Thoracic aorta (tissue), 2 donors: ENCODE results near the gene GCHFR. TPM values are rescaled to one million over a fixed set of nuclear protein-coding genes. Genes with fewer than 3 reads are reported as not detected.

Experiments
- ATAC-seq: fragments of 150-250 bp; one replicate; pipeline ENCODE4 v1.8.0; 2017; ENCODE audit warnings: low read depth; ENCODE audit not compliant: insufficient number of reproducible peaks, low FRiP score
- DNase-seq: peaks from one replicate; pipeline ENCODE4 v3.0.0-alpha.2; 2020; ENCODE audit warnings: low spot score
- H3K27ac ChIP-seq, 2 donors: fragments of 200-600 bp; sonication (generic); 1 replicate in 1 of 2; 2 replicates in 1 of 2; pipeline ENCODE4 v1.5.1; 2016; ENCODE audit warnings: mild to moderate bottlenecking in 2 of 2, moderate library complexity in 2 of 2
- H3K27me3 ChIP-seq: fragments of 200-600 bp; sonication (generic); replicated peaks from 2 replicates; pipeline ENCODE4 v1.6.0; 2016; ENCODE audit warnings: mild to moderate bottlenecking; ENCODE audit not compliant: insufficient read depth
- H3K36me3 ChIP-seq: fragments of 200-600 bp; sonication (generic); one replicate; pipeline ENCODE4 v1.5.1; 2016
- H3K4me1 ChIP-seq, 2 donors: fragments of 200-600 bp; sonication (generic); 1 replicate in 1 of 2; 2 replicates in 1 of 2; pipeline versions ENCODE4 v1.5.1 to v1.6.0; 2016; ENCODE audit warnings: low read depth in 2 of 2, mild to moderate bottlenecking in 1 of 2; ENCODE audit not compliant: control insufficient read depth in 1 of 2
- H3K4me3 ChIP-seq: fragments of 200-600 bp; sonication (generic); 2 replicates; pipeline ENCODE4 v1.5.1; 2016; ENCODE audit warnings: mild to moderate bottlenecking
- H3K9me3 ChIP-seq: fragments of 200-600 bp; sonication (generic); 2 replicates; pipeline ENCODE4 v1.5.1; 2016
- total RNA-seq, 2 donors: library from RNA; depleted of rRNA; stranded (reverse); fragments of >200 nt; gene quantifications; one replicate each; pipeline versions ENCODE4 v1.1.0 to v1.2.3, GENCODE V29; 2016
- TF ChIP-seq, protein P1 (sequence below): fragments of 200-600 bp; sonication (generic); IDR thresholded peaks from one replicate; pipeline ENCODE4 v1.5.1; 2019; ENCODE audit warnings: antibody characterized with exemption

The GCHFR gene
- total RNA-seq, 2 donors from 2014 or later = 14.1 to 17.2 TPM

DNA sequence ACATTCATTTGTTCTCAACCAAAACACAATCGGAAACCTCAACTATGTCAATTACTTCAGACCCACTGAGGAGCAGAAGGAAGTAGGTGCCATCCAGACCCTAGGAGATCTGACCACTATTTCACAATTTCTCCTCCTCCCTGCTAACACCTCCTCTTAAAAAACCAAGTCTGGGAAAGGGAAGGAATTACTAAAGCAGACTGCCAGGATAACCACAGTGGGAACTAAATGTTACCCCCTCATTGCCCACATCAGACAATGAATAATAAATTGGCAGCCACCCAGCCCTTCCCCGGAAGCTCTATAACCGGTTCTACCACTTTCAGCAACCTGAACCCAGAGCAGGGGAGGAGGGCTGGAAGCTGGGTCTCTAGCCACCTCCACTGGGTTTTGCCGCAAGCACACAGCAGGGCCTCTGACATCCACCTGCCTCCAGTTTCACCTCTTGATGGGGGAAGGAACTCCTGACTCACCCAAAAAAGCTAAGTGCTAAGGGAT lies 23.5 kb downstream of the GCHFR start:
- Histone ChIP-seq H3K27me3 (no peaks in the 10 kb centered on the region), H3K4me1 (peaks cover 14 to 15% of the 10 kb centered on the region in 2 donors), H3K27ac (no peak overlapping the region), H3K4me3 (no peak overlapping the region), H3K9me3 (no peaks in the 10 kb centered on the region), H3K36me3 (no peaks in the 10 kb centered on the region)
- ATAC-seq (no peak), DNase-seq (no peak)
- TF ChIP-seq, protein P1, sequence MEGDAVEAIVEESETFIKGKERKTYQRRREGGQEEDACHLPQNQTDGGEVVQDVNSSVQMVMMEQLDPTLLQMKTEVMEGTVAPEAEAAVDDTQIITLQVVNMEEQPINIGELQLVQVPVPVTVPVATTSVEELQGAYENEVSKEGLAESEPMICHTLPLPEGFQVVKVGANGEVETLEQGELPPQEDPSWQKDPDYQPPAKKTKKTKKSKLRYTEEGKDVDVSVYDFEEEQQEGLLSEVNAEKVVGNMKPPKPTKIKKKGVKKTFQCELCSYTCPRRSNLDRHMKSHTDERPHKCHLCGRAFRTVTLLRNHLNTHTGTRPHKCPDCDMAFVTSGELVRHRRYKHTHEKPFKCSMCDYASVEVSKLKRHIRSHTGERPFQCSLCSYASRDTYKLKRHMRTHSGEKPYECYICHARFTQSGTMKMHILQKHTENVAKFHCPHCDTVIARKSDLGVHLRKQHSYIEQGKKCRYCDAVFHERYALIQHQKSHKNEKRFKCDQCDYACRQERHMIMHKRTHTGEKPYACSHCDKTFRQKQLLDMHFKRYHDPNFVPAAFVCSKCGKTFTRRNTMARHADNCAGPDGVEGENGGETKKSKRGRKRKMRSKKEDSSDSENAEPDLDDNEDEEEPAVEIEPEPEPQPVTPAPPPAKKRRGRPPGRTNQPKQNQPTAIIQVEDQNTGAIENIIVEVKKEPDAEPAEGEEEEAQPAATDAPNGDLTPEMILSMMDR = no peak

DNA sequence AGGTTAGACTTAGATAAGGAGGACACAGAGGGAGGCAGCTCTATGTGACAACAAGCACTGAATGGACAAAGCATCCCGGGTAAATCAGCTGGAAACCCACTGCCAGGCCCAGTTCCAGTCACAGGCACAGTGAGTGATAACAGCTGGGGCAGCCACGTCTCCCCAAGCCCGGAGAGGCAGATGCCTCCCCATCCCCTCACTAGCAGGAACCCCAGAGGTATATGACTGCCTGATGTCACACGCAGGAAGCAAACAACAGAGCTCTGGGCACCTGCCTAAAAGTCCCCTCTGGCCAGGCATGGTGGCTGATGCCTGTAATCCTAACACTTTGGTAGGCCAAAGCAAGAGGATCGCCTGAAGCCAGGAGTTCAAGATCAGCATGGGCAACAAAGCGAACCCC lies 24.1 kb downstream of the GCHFR start:
- peaks cover 14 to 15% of the 10 kb centered on the region in 2 donors for H3K4me1 ChIP-seq
- no peaks in the 10 kb centered on the region for H3K9me3 ChIP-seq
- no peaks in the 10 kb centered on the region for H3K27me3 ChIP-seq
- TF ChIP-seq, protein P1 = no peak
- H3K36me3 ChIP-seq = no peaks in the 10 kb centered on the region
- ATAC-seq (no peak), DNase-seq (no peak)
- no peak overlapping the region for H3K27ac ChIP-seq
- H3K4me3 ChIP-seq = no peak overlapping the region

DNA sequence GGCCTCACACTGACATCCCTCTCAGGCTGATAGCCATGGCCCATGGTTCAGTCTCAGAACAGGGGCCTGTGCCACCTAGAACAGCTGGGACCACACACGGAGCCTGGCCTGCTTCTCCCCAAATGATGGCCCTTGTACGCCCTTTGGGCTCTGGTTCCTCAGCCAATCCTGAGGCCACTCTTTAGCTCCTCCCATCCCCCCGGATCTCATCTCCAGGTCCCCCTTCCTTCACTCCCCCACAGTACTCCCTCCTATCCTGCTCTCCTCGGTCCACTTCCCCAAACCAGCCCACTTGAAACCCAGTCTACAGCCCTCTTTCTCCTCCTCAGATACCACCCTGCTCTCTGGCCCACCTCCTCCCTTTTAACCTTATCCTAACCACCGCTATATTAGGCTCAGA lies 25.3 kb downstream of the GCHFR start:
- Histone ChIP-seq H3K27me3 (no peaks in the 10 kb centered on the region), H3K4me3 (no peak overlapping the region), H3K27ac (no peak overlapping the region), H3K9me3 (no peaks in the 10 kb centered on the region), H3K36me3 (no peaks in the 10 kb centered on the region), H3K4me1 (peaks cover 14 to 15% of the 10 kb centered on the region in 2 donors)
- TF ChIP-seq, protein P1 = no peak
- ATAC-seq = no peak
- no peak for DNase-seq

DNA sequence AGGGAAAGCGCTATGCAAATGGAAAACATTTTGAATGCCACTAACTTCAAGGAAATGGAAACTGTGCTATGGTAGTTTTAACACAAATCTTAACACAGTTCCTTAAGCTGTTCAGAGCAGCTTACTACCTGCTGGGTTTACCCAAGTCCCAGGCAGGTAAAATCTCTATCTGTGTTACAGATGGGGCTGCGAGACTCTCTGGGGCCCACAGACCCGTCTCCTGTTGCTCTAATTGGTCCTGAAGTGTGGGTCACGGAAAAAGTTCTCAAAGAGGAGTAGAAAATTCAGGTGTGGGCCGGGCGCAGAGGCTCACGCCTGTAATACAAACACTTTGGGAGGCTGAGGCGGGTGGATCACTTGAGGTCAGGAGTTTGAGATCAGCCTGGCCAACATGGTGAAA lies 26.1 kb downstream of the GCHFR start:
- TF ChIP-seq, protein P1 = no peak
- no peaks in the 10 kb centered on the region for H3K9me3 ChIP-seq
- no peak overlapping the region for H3K27ac ChIP-seq
- H3K27me3 ChIP-seq = no peaks in the 10 kb centered on the region
- ATAC-seq (no peak), DNase-seq (no peak)
- peaks cover 14 to 15% of the 10 kb centered on the region in 2 donors for H3K4me1 ChIP-seq
- no peaks in the 10 kb centered on the region for H3K36me3 ChIP-seq
- no peak overlapping the region for H3K4me3 ChIP-seq

DNA sequence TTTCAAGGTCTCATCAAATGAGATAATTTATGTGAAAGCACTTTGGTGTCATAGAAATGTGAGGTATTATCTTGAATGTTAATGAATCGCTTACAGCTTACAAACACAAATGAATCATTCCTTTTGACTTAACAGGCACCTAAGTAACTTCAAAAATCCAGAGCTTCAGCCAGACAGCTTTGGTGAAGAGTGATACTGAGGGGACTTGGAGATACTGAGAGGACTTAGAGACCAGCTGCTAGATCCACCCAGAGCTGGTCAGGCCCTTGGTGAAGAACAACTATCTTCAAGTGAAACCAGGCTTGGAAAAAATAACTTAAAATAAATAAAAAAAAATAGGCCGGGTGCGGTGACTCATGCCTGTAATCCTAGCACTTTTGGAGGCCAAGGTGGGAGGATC lies 26.9 kb downstream of the GCHFR start:
- no peak overlapping the region for H3K4me3 ChIP-seq
- no peaks in the 10 kb centered on the region for H3K9me3 ChIP-seq
- H3K36me3 ChIP-seq = no peaks in the 10 kb centered on the region
- DNase-seq (no peak), ATAC-seq (no peak)
- H3K4me1 ChIP-seq = peaks cover 14 to 15% of the 10 kb centered on the region in 2 donors
- H3K27ac ChIP-seq = no peak overlapping the region
- TF ChIP-seq, protein P1 = no peak
- H3K27me3 ChIP-seq = no peaks in the 10 kb centered on the region
